ENCODE results near the gene CHD3. TPM values are rescaled to one million over a fixed set of nuclear protein-coding genes. Genes with fewer than 3 reads are reported as not detected.

CHD3 gene
- total and polyA plus RNA-seq, 2 of the 13 experiments (the other 11 are each of a cell fraction or from before 2014, with no cell fraction given): 2.7 to 3.7 TPM

DNA sequence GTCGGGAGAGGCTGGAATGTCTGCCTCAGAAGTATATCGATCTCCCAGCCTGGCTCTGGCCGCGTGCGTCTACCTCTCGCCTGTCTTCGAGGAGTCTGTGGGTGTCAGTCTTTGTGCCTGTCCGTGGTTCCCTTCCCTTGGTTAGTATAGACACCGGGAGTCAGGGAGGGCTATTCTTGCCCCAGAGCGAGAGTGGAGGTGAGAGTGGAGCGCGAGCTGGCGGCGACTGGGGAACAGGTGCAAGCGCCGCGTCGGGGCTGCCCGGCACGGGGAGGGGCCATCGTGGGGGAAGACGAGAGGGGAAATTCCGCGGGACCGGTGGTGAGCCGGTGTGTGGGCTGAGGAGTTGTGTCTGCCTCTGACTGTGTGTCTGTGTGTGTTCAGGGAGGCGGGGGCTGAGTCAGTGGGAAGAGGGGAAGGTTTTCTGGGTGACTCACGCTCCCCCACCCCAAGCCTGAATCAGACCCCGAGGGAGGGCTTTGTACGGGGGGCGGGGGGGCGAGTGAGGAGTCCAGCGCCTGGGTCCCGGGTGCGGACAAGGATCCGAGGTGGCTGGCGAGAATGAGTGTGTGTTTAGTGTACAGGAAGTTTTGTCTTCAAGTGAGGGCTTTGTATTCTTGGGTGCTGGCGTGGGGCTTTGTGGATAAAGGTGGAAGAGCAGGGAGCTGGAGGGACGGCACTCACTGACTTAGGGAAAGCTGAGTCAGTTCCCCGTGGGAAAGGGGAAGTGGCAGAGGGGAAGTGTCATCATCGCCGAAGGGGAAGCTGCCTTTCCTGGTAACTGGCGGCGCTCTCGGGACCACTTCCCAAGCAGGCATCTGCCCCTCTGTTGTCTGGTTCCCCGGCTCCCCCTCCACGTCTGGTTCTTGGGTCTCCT lies 46.0 kb upstream of the CHD3 start:
- TSS peak; percentile 37 for BruUV-seq (replicated peaks)
- DNase-seq (ENCODE audit: low spot score) (peak; percentile 56), FAIRE-seq (peak; percentile 21), ATAC-seq (peak; percentile 1)
- intact Hi-C loops (cut with micrococcal nuclease; ENCODE audit: unreplicated experiment) (loop anchor here (5.0 kb wide), 1 partner anchor 200 kb away; no protein-coding TSS in a partner anchor), in situ Hi-C loops (cut with HindIII; ENCODE audit: extremely low pct_ligation_motif_present, low pct_unique_long_range_greater_than_20kb) (loop anchor here (10.0 kb wide), 1 partner anchor 268 kb away; the partner anchor contains the start of gene CD68)
- H3K36me3 ChIP-seq (replicated peaks in 1 of 2; ENCODE audit: control insufficient read depth in 1 of 2, insufficient read depth in 2 of 2, low read length in 2 of 2): peaks cover 16 to 19% of the 10 kb centered on the region in 2 experiments; a peak in 4 of 5 replicates
- H3K9me3 ChIP-seq (ENCODE audit: low read length): no peaks in the 10 kb centered on the region
- ChIA-PET POLR2A (interaction anchor here (0.8 to 6.4 kb wide), 13 partner anchors 8 to 439 kb away, joined by 3 to 159 read pairs (median 3); partner anchors contain the start of genes CNTROB, CYB5D1, KDM6B and MPDU1), CTCF (ENCODE audit: low intra/inter-chr PET ratio, low total read pairs) (interaction anchor here (0.8 kb wide), 1 partner anchor 20 kb away, joined by 3 read pairs; no protein-coding TSS in a partner anchor)
- H3K79me2 ChIP-seq (ENCODE audit: insufficient read depth, low read length): peaks cover 56% of the 10 kb centered on the region
- under 1% methylated on average over 30 of the region's 47 CpGs for WGBS (ENCODE audit: low lambda C conversion rate)
- H3K4me3 ChIP-seq (replicated peaks in 1 of 3; ENCODE audit: insufficient read depth in 1 of 3, low read depth in 2 of 3, low read length in 3 of 3): peak overlapping the region; percentile 83 to 95 (median 86)
- peak overlapping the region; percentile 97 for H3K27ac ChIP-seq (ENCODE audit: extremely low read length, insufficient read depth, low read length)
- H3K4me2 ChIP-seq (ENCODE audit: low read depth, low read length): peak overlapping the region; percentile 99
- peaks cover 0 to 3% of the 10 kb centered on the region in 2 experiments; a peak in 1 of 5 replicates for H3K27me3 ChIP-seq (ENCODE audit: control insufficient read depth in 1 of 2, insufficient read depth in 2 of 2, low read length in 2 of 2)
- peak overlapping the region; percentile 96 for H3K9ac ChIP-seq (ENCODE audit: insufficient read depth, low read depth, low read length)
- peaks cover 26% of the 10 kb centered on the region for H4K20me1 ChIP-seq (ENCODE audit: insufficient read depth, low read length)
- H3K4me1 ChIP-seq (ENCODE audit: insufficient read depth, low read length): peaks cover 42% of the 10 kb centered on the region
- no peak overlapping the region for H2AFZ ChIP-seq (ENCODE audit: low read length)
- TF ChIP-seq, protein P1, sequence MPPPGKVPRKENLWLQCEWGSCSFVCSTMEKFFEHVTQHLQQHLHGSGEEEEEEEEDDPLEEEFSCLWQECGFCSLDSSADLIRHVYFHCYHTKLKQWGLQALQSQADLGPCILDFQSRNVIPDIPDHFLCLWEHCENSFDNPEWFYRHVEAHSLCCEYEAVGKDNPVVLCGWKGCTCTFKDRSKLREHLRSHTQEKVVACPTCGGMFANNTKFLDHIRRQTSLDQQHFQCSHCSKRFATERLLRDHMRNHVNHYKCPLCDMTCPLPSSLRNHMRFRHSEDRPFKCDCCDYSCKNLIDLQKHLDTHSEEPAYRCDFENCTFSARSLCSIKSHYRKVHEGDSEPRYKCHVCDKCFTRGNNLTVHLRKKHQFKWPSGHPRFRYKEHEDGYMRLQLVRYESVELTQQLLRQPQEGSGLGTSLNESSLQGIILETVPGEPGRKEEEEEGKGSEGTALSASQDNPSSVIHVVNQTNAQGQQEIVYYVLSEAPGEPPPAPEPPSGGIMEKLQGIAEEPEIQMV (CRISPR knock-in tag; IDR thresholded peaks at IDR 0.05; ENCODE audit: low read depth): no peak
- TF ChIP-seq ZNF276 (CRISPR knock-in tag; IDR thresholded peaks at IDR 0.05; ENCODE audit: low read depth) (no peak), MED8 (CRISPR knock-in tag; IDR thresholded peaks at IDR 0.05; ENCODE audit: insufficient replicate concordance) (no peak), GATAD1 (CRISPR knock-in tag; IDR thresholded peaks at IDR 0.05) (peak; percentile 9; the same call in 1 of the 2 replicates), ZNF367 (CRISPR knock-in tag; IDR thresholded peaks at IDR 0.05; ENCODE audit: borderline replicate concordance) (no peak), ZNF10 (CRISPR knock-in tag; IDR thresholded peaks at IDR 0.05; ENCODE audit: borderline replicate concordance, low read depth) (no peak), ZNF703 (CRISPR knock-in tag; IDR thresholded peaks at IDR 0.05; ENCODE audit: borderline replicate concordance) (no peak), ZNF30 (CRISPR knock-in tag; IDR thresholded peaks at IDR 0.05) (no peak), TBL1XR1 (IDR thresholded peaks at IDR 0.05; ENCODE audit: borderline replicate concordance, low read length, partially characterized antibody) (no peak), NONO (IDR thresholded peaks at IDR 0.05) (no peak), NONO (CRISPR knock-in tag; conservative IDR thresholded peaks at IDR 0.05) (no peak)
- TF ChIP-seq, protein P2, sequence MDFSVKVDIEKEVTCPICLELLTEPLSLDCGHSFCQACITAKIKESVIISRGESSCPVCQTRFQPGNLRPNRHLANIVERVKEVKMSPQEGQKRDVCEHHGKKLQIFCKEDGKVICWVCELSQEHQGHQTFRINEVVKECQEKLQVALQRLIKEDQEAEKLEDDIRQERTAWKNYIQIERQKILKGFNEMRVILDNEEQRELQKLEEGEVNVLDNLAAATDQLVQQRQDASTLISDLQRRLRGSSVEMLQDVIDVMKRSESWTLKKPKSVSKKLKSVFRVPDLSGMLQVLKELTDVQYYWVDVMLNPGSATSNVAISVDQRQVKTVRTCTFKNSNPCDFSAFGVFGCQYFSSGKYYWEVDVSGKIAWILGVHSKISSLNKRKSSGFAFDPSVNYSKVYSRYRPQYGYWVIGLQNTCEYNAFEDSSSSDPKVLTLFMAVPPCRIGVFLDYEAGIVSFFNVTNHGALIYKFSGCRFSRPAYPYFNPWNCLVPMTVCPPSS (IDR thresholded peaks at IDR 0.05): no peak
- TF ChIP-seq, protein P3, sequence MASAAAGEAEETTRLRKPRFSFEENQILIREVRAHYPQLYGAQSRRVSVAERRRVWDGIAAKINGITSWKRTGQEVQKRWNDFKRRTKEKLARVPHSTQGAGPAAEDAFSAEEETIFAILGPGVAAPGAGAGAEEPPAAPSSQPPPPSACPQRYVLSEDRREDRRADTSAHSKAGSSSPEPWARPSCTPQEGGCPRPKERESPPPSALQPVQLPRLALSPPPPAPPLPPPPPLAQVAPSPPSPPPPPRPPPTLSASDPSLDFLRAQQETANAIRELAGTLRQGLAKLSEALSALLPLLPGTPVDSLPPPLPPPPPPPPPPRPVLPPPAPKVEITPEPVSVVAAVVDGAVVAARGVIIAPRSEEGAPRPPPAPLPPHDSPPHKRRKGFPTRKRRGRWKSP (CRISPR knock-in tag; IDR thresholded peaks at IDR 0.05): peak; percentile 54; the same call in 1 of the 2 replicates
